K562 (cell line): Measurements from ENCODE around the gene RABGAP1. TPM values are rescaled to one million over a fixed set of nuclear protein-coding genes. Genes with fewer than 3 reads are reported as not detected.

Experiments
- BRF2 ChIP-seq: IDR thresholded peaks from 3 replicates; pipeline ENCODE4 v1.6.1; 2011; ENCODE audit warnings: borderline replicate concordance, mild to moderate bottlenecking; ENCODE audit not compliant: insufficient read length, insufficient read depth
- TRIM25 ChIP-seq: fragments of 450-650 bp; IDR thresholded peaks from 2 replicates; pipeline ENCODE4 v1.7.0; 2016; ENCODE audit warnings: borderline replicate concordance
- ZBTB5 ChIP-seq: fragments of 450-650 bp; IDR thresholded peaks from 2 replicates; pipeline ENCODE4 v1.6.1; 2017; ENCODE audit warnings: antibody characterized with exemption
- ZNF133 ChIP-seq: fragments of 250-450 bp; sonication (Bioruptor Pico); IDR thresholded peaks from 2 replicates; pipeline ENCODE4 v1.4.0; 2020; ENCODE audit warnings: mild to moderate bottlenecking
- ZNF146 ChIP-seq: IDR thresholded peaks from one replicate; pipeline ENCODE4 v1.6.1; 2018; ENCODE audit warnings: missing compliant biosample characterization; ENCODE audit not compliant: unreplicated experiment
- ZNF3 ChIP-seq: fragments of 250-450 bp; sonication (Bioruptor Pico); IDR thresholded peaks from 2 replicates; pipeline ENCODE4 v1.5.0; 2021; ENCODE audit warnings: mild to moderate bottlenecking, moderate library complexity
- ZNF311 ChIP-seq: fragments of 250-450 bp; sonication (Bioruptor Pico); IDR thresholded peaks from 2 replicates; pipeline ENCODE4 v1.4.0; 2020; ENCODE audit warnings: mild to moderate bottlenecking, moderate library complexity
- ZNF77 ChIP-seq: fragments of 250-450 bp; sonication (Bioruptor Pico); IDR thresholded peaks from 2 replicates; pipeline ENCODE4 v1.5.0; 2020
- polyA plus RNA-seq, 8 experiments: library from polyadenylated mRNA; depleted of rRNA in 4 of 8; stranded (reverse) in 5 of 8; unstranded in 3 of 8; fragments of >200 nt; fragmentation: Nextera tagmentation in 2 of 8; fragmentation: Illumina TruSeq in 1 of 8; extraction: Ambion mirVana in 2 of 8; extraction: Trizol in 1 of 8; gene quantifications; 2 replicates each; pipeline versions ENCODE4 v1.2.1 to v1.2.3, GENCODE V29; 2011 to 2014; ENCODE audit warnings: inconsistent platforms in 1 of 8, missing spikeins in 1 of 8
- total RNA-seq, 7 experiments: library from RNA; depleted of rRNA in 6 of 7; stranded (reverse); fragments of >200 nt in 6 of 7; fragmentation: Illumina TruSeq in 2 of 7; extraction: Trizol in 2 of 7; gene quantifications; 2 replicates each; pipeline versions ENCODE4 v1.2.1 to v1.2.3, GENCODE V29; 2011 to 2021; ENCODE audit warnings: low replicate concordance in 1 of 7
- TF ChIP-seq, protein P1 (sequence below): fragments of 450-650 bp; formaldehyde crosslinking; IDR thresholded peaks from 2 replicates; pipeline ENCODE4 v1.4.0; 2020; ENCODE audit warnings: mild to moderate bottlenecking
- TF ChIP-seq, protein P2 (sequence below): fragments of 450-650 bp; IDR thresholded peaks from 2 replicates; pipeline ENCODE4 v1.6.1; 2016; ENCODE audit warnings: mild to moderate bottlenecking, moderate library complexity

The RABGAP1 gene
- total and polyA plus RNA-seq, 9 of the 15 experiments (the other 6 are each of a cell fraction or from before 2014, with no cell fraction given) = 1.5 to 22.7 (median 13.1) TPM

GRCh38 chr9:122941582-122942234 lies 888 bp downstream of the RABGAP1 start (continued):
- TF ChIP-seq, protein P1, sequence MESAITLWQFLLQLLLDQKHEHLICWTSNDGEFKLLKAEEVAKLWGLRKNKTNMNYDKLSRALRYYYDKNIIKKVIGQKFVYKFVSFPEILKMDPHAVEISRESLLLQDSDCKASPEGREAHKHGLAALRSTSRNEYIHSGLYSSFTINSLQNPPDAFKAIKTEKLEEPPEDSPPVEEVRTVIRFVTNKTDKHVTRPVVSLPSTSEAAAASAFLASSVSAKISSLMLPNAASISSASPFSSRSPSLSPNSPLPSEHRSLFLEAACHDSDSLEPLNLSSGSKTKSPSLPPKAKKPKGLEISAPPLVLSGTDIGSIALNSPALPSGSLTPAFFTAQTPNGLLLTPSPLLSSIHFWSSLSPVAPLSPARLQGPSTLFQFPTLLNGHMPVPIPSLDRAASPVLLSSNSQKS = no peak
- TF ChIP-seq ZNF3 (no peak), ZBTB5 (no peak), BRF2 (no peak), TRIM25 (no peak), ZNF77 (no peak), ZNF133 (CRISPR knock-in tag) (no peak), ZNF146 (CRISPR knock-in tag) (no peak), ZNF311 (no peak)
- TF ChIP-seq, protein P2, sequence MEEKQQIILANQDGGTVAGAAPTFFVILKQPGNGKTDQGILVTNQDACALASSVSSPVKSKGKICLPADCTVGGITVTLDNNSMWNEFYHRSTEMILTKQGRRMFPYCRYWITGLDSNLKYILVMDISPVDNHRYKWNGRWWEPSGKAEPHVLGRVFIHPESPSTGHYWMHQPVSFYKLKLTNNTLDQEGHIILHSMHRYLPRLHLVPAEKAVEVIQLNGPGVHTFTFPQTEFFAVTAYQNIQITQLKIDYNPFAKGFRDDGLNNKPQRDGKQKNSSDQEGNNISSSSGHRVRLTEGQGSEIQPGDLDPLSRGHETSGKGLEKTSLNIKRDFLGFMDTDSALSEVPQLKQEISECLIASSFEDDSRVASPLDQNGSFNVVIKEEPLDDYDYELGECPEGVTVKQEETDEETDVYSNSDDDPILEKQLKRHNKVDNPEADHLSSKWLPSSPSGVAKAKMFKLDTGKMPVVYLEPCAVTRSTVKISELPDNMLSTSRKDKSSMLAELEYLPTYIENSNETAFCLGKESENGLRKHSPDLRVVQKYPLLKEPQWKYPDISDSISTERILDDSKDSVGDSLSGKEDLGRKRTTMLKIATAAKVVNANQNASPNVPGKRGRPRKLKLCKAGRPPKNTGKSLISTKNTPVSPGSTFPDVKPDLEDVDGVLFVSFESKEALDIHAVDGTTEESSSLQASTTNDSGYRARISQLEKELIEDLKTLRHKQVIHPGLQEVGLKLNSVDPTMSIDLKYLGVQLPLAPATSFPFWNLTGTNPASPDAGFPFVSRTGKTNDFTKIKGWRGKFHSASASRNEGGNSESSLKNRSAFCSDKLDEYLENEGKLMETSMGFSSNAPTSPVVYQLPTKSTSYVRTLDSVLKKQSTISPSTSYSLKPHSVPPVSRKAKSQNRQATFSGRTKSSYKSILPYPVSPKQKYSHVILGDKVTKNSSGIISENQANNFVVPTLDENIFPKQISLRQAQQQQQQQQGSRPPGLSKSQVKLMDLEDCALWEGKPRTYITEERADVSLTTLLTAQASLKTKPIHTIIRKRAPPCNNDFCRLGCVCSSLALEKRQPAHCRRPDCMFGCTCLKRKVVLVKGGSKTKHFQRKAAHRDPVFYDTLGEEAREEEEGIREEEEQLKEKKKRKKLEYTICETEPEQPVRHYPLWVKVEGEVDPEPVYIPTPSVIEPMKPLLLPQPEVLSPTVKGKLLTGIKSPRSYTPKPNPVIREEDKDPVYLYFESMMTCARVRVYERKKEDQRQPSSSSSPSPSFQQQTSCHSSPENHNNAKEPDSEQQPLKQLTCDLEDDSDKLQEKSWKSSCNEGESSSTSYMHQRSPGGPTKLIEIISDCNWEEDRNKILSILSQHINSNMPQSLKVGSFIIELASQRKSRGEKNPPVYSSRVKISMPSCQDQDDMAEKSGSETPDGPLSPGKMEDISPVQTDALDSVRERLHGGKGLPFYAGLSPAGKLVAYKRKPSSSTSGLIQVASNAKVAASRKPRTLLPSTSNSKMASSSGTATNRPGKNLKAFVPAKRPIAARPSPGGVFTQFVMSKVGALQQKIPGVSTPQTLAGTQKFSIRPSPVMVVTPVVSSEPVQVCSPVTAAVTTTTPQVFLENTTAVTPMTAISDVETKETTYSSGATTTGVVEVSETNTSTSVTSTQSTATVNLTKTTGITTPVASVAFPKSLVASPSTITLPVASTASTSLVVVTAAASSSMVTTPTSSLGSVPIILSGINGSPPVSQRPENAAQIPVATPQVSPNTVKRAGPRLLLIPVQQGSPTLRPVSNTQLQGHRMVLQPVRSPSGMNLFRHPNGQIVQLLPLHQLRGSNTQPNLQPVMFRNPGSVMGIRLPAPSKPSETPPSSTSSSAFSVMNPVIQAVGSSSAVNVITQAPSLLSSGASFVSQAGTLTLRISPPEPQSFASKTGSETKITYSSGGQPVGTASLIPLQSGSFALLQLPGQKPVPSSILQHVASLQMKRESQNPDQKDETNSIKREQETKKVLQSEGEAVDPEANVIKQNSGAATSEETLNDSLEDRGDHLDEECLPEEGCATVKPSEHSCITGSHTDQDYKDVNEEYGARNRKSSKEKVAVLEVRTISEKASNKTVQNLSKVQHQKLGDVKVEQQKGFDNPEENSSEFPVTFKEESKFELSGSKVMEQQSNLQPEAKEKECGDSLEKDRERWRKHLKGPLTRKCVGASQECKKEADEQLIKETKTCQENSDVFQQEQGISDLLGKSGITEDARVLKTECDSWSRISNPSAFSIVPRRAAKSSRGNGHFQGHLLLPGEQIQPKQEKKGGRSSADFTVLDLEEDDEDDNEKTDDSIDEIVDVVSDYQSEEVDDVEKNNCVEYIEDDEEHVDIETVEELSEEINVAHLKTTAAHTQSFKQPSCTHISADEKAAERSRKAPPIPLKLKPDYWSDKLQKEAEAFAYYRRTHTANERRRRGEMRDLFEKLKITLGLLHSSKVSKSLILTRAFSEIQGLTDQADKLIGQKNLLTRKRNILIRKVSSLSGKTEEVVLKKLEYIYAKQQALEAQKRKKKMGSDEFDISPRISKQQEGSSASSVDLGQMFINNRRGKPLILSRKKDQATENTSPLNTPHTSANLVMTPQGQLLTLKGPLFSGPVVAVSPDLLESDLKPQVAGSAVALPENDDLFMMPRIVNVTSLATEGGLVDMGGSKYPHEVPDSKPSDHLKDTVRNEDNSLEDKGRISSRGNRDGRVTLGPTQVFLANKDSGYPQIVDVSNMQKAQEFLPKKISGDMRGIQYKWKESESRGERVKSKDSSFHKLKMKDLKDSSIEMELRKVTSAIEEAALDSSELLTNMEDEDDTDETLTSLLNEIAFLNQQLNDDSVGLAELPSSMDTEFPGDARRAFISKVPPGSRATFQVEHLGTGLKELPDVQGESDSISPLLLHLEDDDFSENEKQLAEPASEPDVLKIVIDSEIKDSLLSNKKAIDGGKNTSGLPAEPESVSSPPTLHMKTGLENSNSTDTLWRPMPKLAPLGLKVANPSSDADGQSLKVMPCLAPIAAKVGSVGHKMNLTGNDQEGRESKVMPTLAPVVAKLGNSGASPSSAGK = no peak
